A549 (cell line): ENCODE data around the gene SHROOM2. TPM values are rescaled to one million over a fixed set of nuclear protein-coding genes. Genes with fewer than 3 reads are reported as not detected.

ENCODE experiments used
- ATAC-seq, 2 experiments: fragments of 200-7000 bp in 1 of 2; fragments of >200 bp in 1 of 2; cut with Nextera tagmentation in 1 of 2; cut with Tn5 transposase in 1 of 2; 3 replicates each; pipeline versions ENCODE4 v1.8.0 to v1.9.1; 2018 to 2020; ENCODE audit warnings: mild to moderate bottlenecking in 1 of 2, moderate library complexity in 1 of 2
- CTCF ChIA-PET: fragments of 300-600 bp; sonication (Branson Sonifier 250); formaldehyde crosslinking; extraction: SDS; loops from one replicate; lab custom pipeline; 2021; ENCODE audit warnings: antibody characterized with exemption, inconsistent platforms; lab: Yijun Ruan, JAX
- POLR2A ChIA-PET: fragments of 350-600 bp; formaldehyde crosslinking; extraction: SDS; loops from one replicate; lab custom pipeline; 2021; ENCODE audit warnings: antibody characterized with exemption, inconsistent platforms; lab: Yijun Ruan, JAX
- DNase-seq, 2 experiments: peaks; one replicate each; pipeline versions ENCODE4 v3.0.0 to v3.0.0-alpha.2; 2011 to 2016; ENCODE audit warnings: low read depth in 1 of 2, low spot score in 1 of 2
- FAIRE-seq: peaks from 2 replicates; lab custom pipeline; 2011; peaks lifted over from hg19 to GRCh38; lab: Jason Lieb, UNC
- H3K27ac ChIP-seq, 2 experiments: fragments of >200 bp; sonication (Bioruptor Twin); formaldehyde crosslinking; 3 replicates each; pipeline ENCODE4 v1.5.1; 2016 to 2017
- H3K4me1 ChIP-seq: fragments of >200 bp; sonication (Bioruptor Twin); formaldehyde crosslinking; 3 replicates; pipeline ENCODE4 v1.6.1; 2016
- H3K4me2 ChIP-seq: fragments of >200 bp; sonication (Bioruptor Twin); formaldehyde crosslinking; 3 replicates; pipeline ENCODE4 v1.6.1; 2016
- H3K4me3 ChIP-seq: fragments of >200 bp; sonication (Bioruptor Twin); formaldehyde crosslinking; 3 replicates; pipeline ENCODE4 v1.5.1; 2016
- H3K9me3 ChIP-seq: fragments of >200 bp; sonication (Bioruptor Twin); formaldehyde crosslinking; 3 replicates; pipeline ENCODE4 v1.6.1; 2016
- BHLHE40 ChIP-seq: IDR thresholded peaks from 2 replicates; pipeline ENCODE4 v1.6.1; 2012; ENCODE audit warnings: low read depth, low read length, inconsistent platforms
- CBX2 ChIP-seq: fragments of 200-600 bp; sonication (generic); IDR thresholded peaks from 2 replicates; pipeline ENCODE4 v1.6.1; 2016; ENCODE audit warnings: low read depth, mild to moderate bottlenecking, borderline replicate concordance
- CEBPB ChIP-seq, 2 experiments: fragments of >200 bp in 1 of 2; sonication (Bioruptor Twin) in 1 of 2; formaldehyde crosslinking in 1 of 2; IDR thresholded peaks; 2 replicates each; pipeline ENCODE4 v1.6.1; 2012 to 2016
- CHD4 ChIP-seq: fragments of 200-600 bp; sonication (generic); IDR thresholded peaks from 2 replicates; pipeline ENCODE4 v1.6.1; 2016; ENCODE audit warnings: antibody characterized with exemption, mild to moderate bottlenecking, borderline replicate concordance
- ELK1 ChIP-seq: fragments of 150-350 bp; IDR thresholded peaks from 2 replicates; pipeline ENCODE4 v1.6.1; 2014; ENCODE audit warnings: low read depth, mild to moderate bottlenecking, low read length
- EP300 ChIP-seq, 2 experiments: fragments of >200 bp; sonication (Bioruptor Twin); formaldehyde crosslinking; IDR thresholded peaks; 2 replicates in 1 of 2; 3 replicates in 1 of 2; pipeline ENCODE4 v1.6.1; 2016 to 2017
- FOSL2 ChIP-seq, 2 experiments: fragments of 450-650 bp in 1 of 2; fragments of >200 bp in 1 of 2; sonication (Bioruptor Twin) in 1 of 2; formaldehyde crosslinking; IDR thresholded peaks; 2 replicates each; pipeline versions ENCODE4 v1.5.0 to v1.6.1; 2016 to 2020; ENCODE audit warnings: mild to moderate bottlenecking in 1 of 2, moderate library complexity in 1 of 2
- FOXS1 ChIP-seq: fragments of 250-450 bp; sonication (Bioruptor Pico); IDR thresholded peaks from 2 replicates; pipeline ENCODE4 v1.5.0; 2020; ENCODE audit warnings: mild to moderate bottlenecking, moderate library complexity
- GATA3 ChIP-seq: IDR thresholded peaks from 2 replicates; pipeline ENCODE4 v1.6.1; 2012; ENCODE audit warnings: borderline replicate concordance
- HOXA7 ChIP-seq: fragments of 250-450 bp; sonication (Bioruptor Pico); IDR thresholded peaks from 2 replicates; pipeline ENCODE4 v1.5.0; 2020; ENCODE audit warnings: mild to moderate bottlenecking, moderate library complexity
- HOXB13 ChIP-seq: fragments of 250-450 bp; sonication (Bioruptor Pico); IDR thresholded peaks from 2 replicates; pipeline ENCODE4 v1.5.0; 2020; ENCODE audit warnings: low read depth, mild to moderate bottlenecking, moderate library complexity
- KDM1A ChIP-seq: fragments of 200-600 bp; sonication (generic); IDR thresholded peaks from 2 replicates; pipeline ENCODE4 v1.6.1; 2016; ENCODE audit warnings: low read depth, mild to moderate bottlenecking
- KDM5A ChIP-seq: fragments of 200-600 bp; sonication (generic); IDR thresholded peaks from 2 replicates; pipeline ENCODE4 v1.6.1; 2016; ENCODE audit warnings: antibody characterized with exemption, mild to moderate bottlenecking
- NFE2L2 ChIP-seq: fragments of 150-350 bp; conservative IDR thresholded peaks from 2 replicates; pipeline ENCODE4 v1.6.1; 2014; ENCODE audit warnings: low read length
- NR3C1 ChIP-seq: fragments of >200 bp; sonication (Bioruptor Twin); formaldehyde crosslinking; IDR thresholded peaks from 3 replicates; pipeline ENCODE4 v1.6.1; 2017
- PBX3 ChIP-seq: IDR thresholded peaks from 2 replicates; pipeline ENCODE4 v1.6.1; 2012
- PHF8 ChIP-seq: fragments of 200-600 bp; sonication (generic); IDR thresholded peaks from 2 replicates; pipeline ENCODE4 v1.6.1; 2016; ENCODE audit warnings: low read depth, mild to moderate bottlenecking, antibody characterized with exemption, moderate library complexity, borderline replicate concordance
- POLR2A ChIP-seq: IDR thresholded peaks from 2 replicates; pipeline ENCODE4 v1.6.1; 2012; ENCODE audit warnings: mild to moderate bottlenecking, low read length
- SMC3 ChIP-seq: fragments of >200 bp; sonication (Bioruptor Twin); formaldehyde crosslinking; IDR thresholded peaks from 3 replicates; pipeline ENCODE4 v1.6.1; 2018; ENCODE audit warnings: inconsistent platforms
- SREBF2 ChIP-seq: fragments of 450-650 bp; IDR thresholded peaks from 2 replicates; pipeline ENCODE4 v1.6.1; 2014; ENCODE audit warnings: mild to moderate bottlenecking, moderate library complexity
- ZC3H11A ChIP-seq: fragments of 450-650 bp; IDR thresholded peaks from 2 replicates; pipeline ENCODE4 v1.6.1; 2014; ENCODE audit warnings: antibody characterized with exemption, mild to moderate bottlenecking
- ZSCAN20 ChIP-seq: fragments of 250-450 bp; sonication (Bioruptor Pico); IDR thresholded peaks from 2 replicates; pipeline ENCODE4 v1.8.0; 2022; ENCODE audit warnings: mild to moderate bottlenecking, moderate library complexity
- WGBS: methylation state at CpG from one replicate; pipeline ENCODE4 v1.1.6; 2017; ENCODE audit errors: missing lambda C conversion rate; 5-methylcytosine and 5-hydroxymethylcytosine counted together
- polyA plus RNA-seq, 4 experiments: library from polyadenylated mRNA; depleted of rRNA in 3 of 4; stranded (reverse); fragments of >200 nt; fragmentation: RNase III in 1 of 4; extraction: RNeasy Plus Mini Kit Qiagen cat#74134 plus additional on column Dnase treatment in 1 of 4; gene quantifications; 2 replicates in 3 of 4; 3 replicates in 1 of 4; pipeline ENCODE4 v1.2.3, GENCODE V29; 2011 to 2017
- TF ChIP-seq, protein P1 (sequence below): fragments of 200-600 bp; sonication (generic); IDR thresholded peaks from 2 replicates; pipeline ENCODE4 v1.6.1; 2016; ENCODE audit warnings: antibody characterized with exemption, mild to moderate bottlenecking, moderate library complexity
- TF ChIP-seq, protein P2 (sequence below): IDR thresholded peaks from 2 replicates; pipeline ENCODE4 v1.6.1; 2012; ENCODE audit warnings: low read depth, borderline replicate concordance
- TF ChIP-seq, protein P3 (sequence below): fragments of >200 bp; sonication (Bioruptor Twin); formaldehyde crosslinking; IDR thresholded peaks from 3 replicates; pipeline ENCODE4 v1.6.1; 2016

Gene SHROOM2
- polyA plus RNA-seq, 2 of the 4 experiments (the other 2 are of a cell fraction): 0.12 to 0.27 TPM

DNA sequence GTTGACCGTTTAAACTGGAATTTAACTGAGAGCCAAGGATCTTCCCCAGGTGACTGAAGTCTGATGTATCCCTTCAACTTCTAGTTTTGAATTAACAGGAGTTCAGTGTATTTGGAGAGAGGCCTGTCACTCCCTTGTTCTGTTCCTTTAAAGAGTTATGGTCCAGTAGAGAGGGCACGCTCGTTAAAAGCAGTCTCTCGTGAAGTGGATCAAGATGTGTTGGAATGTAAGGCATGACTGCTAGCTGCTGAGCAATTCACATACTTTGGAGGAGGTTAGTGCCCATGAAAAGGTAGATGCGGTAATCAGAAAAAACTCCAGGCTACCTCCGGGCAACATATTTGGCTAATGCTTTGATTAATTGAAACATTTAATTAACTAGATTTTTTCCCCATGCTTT lies 65.7 kb downstream of the SHROOM2 start (continued):
- no peak for TF ChIP-seq BHLHE40
- TF ChIP-seq FOSL2 (IDR thresholded peaks at IDR 0.05): no peak
- no peak for TF ChIP-seq FOSL2 (CRISPR knock-in tag; IDR thresholded peaks at IDR 0.05)
- TF ChIP-seq ZC3H11A: no peak
- no peak for TF ChIP-seq KDM5A
- TF ChIP-seq NR3C1: no peak
- no peak for TF ChIP-seq HOXB13 (CRISPR knock-in tag)
- TF ChIP-seq KDM1A: no peak

DNA sequence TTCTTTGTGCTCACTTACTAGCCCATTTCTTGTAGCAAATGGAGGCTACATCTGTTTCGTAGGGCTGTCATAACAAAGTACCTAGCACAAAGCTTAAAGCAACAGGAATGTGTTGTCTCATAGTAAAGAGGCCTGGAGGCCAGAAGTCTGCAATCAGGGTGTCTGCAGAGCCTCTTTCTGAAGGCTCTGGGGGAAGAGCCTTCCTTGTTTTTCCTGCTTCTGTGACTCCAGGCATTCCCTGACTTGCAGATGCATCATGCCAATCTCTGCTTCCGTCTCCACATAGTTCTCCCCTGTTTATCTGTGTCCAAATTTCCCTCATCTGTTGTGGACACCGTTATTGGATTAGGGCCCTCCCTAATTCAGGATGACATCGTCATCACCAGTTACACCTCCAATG lies 67.1 kb downstream of the SHROOM2 start:
- WGBS: 58% methylated on average over 4 of the region's 4 CpGs
- no peak for FAIRE-seq

GRCh38 chrX:9855561-9856283 lies 69.5 kb downstream of the SHROOM2 start:
- 70% methylated on average over 14 of the region's 14 CpGs for WGBS
- H3K4me1 ChIP-seq: no peaks in the 10 kb centered on the region
- no peak for ATAC-seq
- no peak overlapping the region for H3K4me2 ChIP-seq
- DNase-seq: no peak
- FAIRE-seq: no peak
- H3K4me3 ChIP-seq: no peak overlapping the region
- ChIA-PET CTCF (interaction anchor here (0.6 kb wide), 1 partner anchor 275 kb away, joined by 3 read pairs; no protein-coding TSS in a partner anchor), POLR2A (no interaction called here)
- no peak overlapping the region for H3K27ac ChIP-seq
- no peaks in the 10 kb centered on the region for H3K9me3 ChIP-seq
- TF ChIP-seq, protein P1, sequence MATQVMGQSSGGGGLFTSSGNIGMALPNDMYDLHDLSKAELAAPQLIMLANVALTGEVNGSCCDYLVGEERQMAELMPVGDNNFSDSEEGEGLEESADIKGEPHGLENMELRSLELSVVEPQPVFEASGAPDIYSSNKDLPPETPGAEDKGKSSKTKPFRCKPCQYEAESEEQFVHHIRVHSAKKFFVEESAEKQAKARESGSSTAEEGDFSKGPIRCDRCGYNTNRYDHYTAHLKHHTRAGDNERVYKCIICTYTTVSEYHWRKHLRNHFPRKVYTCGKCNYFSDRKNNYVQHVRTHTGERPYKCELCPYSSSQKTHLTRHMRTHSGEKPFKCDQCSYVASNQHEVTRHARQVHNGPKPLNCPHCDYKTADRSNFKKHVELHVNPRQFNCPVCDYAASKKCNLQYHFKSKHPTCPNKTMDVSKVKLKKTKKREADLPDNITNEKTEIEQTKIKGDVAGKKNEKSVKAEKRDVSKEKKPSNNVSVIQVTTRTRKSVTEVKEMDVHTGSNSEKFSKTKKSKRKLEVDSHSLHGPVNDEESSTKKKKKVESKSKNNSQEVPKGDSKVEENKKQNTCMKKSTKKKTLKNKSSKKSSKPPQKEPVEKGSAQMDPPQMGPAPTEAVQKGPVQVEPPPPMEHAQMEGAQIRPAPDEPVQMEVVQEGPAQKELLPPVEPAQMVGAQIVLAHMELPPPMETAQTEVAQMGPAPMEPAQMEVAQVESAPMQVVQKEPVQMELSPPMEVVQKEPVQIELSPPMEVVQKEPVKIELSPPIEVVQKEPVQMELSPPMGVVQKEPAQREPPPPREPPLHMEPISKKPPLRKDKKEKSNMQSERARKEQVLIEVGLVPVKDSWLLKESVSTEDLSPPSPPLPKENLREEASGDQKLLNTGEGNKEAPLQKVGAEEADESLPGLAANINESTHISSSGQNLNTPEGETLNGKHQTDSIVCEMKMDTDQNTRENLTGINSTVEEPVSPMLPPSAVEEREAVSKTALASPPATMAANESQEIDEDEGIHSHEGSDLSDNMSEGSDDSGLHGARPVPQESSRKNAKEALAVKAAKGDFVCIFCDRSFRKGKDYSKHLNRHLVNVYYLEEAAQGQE: no peak
- TF ChIP-seq SREBF2: no peak
- TF ChIP-seq, protein P2, sequence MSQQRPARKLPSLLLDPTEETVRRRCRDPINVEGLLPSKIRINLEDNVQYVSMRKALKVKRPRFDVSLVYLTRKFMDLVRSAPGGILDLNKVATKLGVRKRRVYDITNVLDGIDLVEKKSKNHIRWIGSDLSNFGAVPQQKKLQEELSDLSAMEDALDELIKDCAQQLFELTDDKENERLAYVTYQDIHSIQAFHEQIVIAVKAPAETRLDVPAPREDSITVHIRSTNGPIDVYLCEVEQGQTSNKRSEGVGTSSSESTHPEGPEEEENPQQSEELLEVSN: no peak
- TF ChIP-seq NFE2L2: no peak

More for the DNA sequence above, 67.1 kb downstream of the SHROOM2 start:
- no peak overlapping the region for H3K4me3 ChIP-seq
- no peak for TF ChIP-seq POLR2A
- no peak for TF ChIP-seq GATA3
- TF ChIP-seq, all 56 proteins: peak for 0
- ATAC-seq (no peak), DNase-seq (no peak)
- POLR2A ChIA-PET: no interaction called here
- H3K9me3 ChIP-seq: no peaks in the 10 kb centered on the region
- H3K27ac ChIP-seq: no peak overlapping the region
- no peaks in the 10 kb centered on the region for H3K4me1 ChIP-seq
- H3K4me2 ChIP-seq: no peak overlapping the region
- CTCF ChIA-PET: no interaction called here

- WGBS: 77% methylated on average over 6 of the region's 9 CpGs
- FAIRE-seq (no peak), ATAC-seq (no peak), DNase-seq (no peak)
- H3K27ac ChIP-seq: no peak overlapping the region
- H3K4me1 ChIP-seq: no peaks in the 10 kb centered on the region
- ChIA-PET POLR2A (no interaction called here), CTCF (no interaction called here)
- TF ChIP-seq SMC3: no peak
- no peak for TF ChIP-seq CHD4
- no peak for TF ChIP-seq HOXB13 (CRISPR knock-in tag)
- no peak for TF ChIP-seq KDM5A
- TF ChIP-seq, protein P3, sequence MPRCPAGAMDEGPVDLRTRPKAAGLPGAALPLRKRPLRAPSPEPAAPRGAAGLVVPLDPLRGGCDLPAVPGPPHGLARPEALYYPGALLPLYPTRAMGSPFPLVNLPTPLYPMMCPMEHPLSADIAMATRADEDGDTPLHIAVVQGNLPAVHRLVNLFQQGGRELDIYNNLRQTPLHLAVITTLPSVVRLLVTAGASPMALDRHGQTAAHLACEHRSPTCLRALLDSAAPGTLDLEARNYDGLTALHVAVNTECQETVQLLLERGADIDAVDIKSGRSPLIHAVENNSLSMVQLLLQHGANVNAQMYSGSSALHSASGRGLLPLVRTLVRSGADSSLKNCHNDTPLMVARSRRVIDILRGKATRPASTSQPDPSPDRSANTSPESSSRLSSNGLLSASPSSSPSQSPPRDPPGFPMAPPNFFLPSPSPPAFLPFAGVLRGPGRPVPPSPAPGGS: no peak
- TF ChIP-seq PBX3: no peak
- no peak for TF ChIP-seq FOXS1
- TF ChIP-seq EP300 (IDR thresholded peaks at IDR 0.05): no peak
- no peak for TF ChIP-seq CBX2
- no peak for TF ChIP-seq ZSCAN20 (CRISPR knock-in tag)
- no peak for TF ChIP-seq NR3C1
- no peak for TF ChIP-seq PHF8
- TF ChIP-seq CEBPB (IDR thresholded peaks at IDR 0.05): no peak
- no peak for TF ChIP-seq ELK1
- no peak for TF ChIP-seq HOXA7 (CRISPR knock-in tag)
- no peak overlapping the region for H3K4me2 ChIP-seq
- no peak overlapping the region for H3K4me3 ChIP-seq
- no peaks in the 10 kb centered on the region for H3K9me3 ChIP-seq
Observed at GRCh38 chrX:9856588-9856987, 70.4 kb downstream of the SHROOM2 start.
